HFF-Myc (cell line): ENCODE data around the gene ZNF532.

Source experiments
- DNase-seq: peaks from one replicate; pipeline ENCODE4 v3.0.0-alpha.2; 2011; ENCODE audit warnings: low read depth; ENCODE audit errors: extremely low read depth
- H3K4me3 ChIP-seq: replicated peaks from 2 replicates; pipeline ENCODE4 v1.5.1; 2011; ENCODE audit warnings: low read depth, mild to moderate bottlenecking, control low read depth, low read length
- TF ChIP-seq, protein P1 (sequence below): IDR thresholded peaks from 2 replicates; pipeline ENCODE4 v1.5.1; 2012; ENCODE audit warnings: mild to moderate bottlenecking, low read depth, low read length, control low read depth; ENCODE audit errors: missing control alignments

Gene ZNF532

DNA sequence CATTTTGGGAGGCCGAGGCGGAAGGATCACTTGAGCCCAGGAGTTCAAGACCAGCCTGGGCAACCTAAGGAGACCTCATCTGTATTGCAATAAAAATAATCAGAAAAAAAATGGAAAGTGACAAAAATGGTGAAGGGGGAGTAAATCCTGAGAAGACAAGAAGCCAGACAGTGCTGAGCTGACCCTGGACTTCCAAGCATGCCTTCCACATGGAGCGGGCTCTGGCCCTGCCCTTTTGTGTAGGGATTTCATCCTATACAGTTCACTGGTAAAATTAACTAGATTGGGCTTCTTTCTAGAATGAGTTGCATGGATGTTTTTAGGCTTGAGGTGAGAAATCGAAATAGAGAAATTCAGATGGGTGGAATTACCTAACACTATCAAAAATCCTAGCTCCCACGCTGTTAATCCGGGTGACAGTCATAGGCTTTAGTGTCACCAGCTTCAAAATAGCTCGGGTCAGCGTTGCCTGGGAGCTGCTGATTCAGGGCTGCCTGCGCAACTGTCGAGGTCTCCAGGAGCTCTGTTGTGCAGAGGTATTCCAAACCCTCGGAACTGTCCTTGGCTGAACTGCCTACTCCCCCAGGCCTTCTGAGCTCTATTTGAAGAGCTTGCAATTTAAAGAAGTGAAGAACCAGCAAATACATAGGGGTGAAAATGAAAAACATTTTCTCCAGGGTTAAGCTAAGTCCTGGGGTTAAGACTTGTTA, 21.5 kb upstream of the ZNF532 start:
- DNase-seq, result no peak
- H3K4me3 ChIP-seq, result no peak overlapping the region
- TF ChIP-seq, protein P1, sequence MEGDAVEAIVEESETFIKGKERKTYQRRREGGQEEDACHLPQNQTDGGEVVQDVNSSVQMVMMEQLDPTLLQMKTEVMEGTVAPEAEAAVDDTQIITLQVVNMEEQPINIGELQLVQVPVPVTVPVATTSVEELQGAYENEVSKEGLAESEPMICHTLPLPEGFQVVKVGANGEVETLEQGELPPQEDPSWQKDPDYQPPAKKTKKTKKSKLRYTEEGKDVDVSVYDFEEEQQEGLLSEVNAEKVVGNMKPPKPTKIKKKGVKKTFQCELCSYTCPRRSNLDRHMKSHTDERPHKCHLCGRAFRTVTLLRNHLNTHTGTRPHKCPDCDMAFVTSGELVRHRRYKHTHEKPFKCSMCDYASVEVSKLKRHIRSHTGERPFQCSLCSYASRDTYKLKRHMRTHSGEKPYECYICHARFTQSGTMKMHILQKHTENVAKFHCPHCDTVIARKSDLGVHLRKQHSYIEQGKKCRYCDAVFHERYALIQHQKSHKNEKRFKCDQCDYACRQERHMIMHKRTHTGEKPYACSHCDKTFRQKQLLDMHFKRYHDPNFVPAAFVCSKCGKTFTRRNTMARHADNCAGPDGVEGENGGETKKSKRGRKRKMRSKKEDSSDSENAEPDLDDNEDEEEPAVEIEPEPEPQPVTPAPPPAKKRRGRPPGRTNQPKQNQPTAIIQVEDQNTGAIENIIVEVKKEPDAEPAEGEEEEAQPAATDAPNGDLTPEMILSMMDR, result no peak

DNA sequence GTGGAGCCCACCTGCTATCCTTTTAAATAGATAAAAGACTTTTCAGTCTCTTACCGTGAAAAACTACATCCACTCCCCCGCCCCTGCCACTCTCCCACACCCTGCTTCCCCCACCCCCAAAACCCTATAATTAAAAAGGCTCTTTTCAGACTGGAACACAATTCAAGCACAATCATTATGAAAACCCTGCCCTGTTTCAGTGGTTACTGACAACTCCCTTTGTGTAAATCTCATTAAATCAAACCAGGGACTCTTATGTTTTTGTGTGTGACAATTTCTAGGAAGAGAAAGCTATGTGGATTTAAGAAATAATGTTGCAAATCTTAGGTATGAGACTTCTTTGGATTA, 21.0 kb upstream of the ZNF532 start:
- DNase-seq, result no peak
- TF ChIP-seq, protein P1, result no peak
- no peak overlapping the region for H3K4me3 ChIP-seq

DNA sequence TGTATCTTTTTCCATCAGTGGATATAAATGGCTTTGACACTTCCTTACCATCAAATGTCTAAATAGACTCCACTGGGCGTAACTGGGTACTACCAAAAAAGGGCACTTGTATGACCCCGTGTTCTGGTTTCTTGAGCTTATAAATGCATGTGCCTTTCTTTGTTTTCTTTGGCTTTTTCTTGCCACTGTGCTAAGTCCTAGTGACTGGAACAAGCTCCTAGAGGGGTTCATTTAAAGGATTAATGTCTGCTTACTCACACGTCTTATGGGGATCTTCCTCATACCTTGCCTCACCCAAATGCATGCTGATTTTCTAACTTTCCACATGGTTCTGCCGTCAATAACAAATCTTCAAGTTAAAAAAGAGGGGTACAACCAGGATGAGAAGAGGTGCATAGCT, 19.8 kb upstream of the ZNF532 start:
- TF ChIP-seq, protein P1, result no peak
- DNase-seq, result no peak

GRCh38 chr18:58845928-58846724, 18.6 kb upstream of the ZNF532 start:
- no peak overlapping the region for H3K4me3 ChIP-seq
- TF ChIP-seq, protein P1, result no peak
- no peak for DNase-seq

More for the DNA sequence above, 19.8 kb upstream of the ZNF532 start:
- no peak overlapping the region for H3K4me3 ChIP-seq

DNA sequence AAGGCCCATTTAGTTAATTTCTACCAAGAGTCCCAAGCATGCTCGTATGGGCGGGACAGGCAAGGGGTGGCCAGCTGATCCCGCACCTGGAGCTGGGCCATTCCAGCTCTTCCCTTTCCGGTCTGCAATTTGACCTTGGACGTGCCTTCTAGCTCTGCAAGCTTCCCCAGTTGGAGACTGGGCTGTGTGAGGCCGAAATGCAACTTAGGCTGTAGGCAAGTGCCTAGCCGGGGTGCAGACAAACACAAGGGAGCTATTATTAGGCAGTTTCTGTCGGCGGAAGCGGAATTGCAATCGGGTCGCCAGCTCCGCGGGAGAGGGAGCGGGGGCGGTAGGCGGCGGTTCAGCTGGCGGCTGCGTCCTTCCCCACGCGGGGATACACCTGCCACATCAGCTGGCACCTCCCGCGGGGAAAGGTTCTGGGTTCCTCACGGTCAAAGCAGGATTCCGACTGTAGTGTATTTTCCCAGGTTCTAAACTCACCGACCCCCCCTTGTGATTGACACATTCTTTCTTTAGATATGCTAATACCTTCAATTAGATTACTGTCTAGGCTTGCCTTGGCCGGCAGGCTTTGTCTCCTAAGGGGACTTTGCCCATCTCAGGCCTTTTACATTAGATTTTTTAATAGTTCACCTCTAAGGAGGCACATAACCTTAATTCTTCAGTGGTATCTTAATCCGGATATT, 17.1 kb upstream of the ZNF532 start:
- no peak overlapping the region for H3K4me3 ChIP-seq
- TF ChIP-seq, protein P1, result no peak
- DNase-seq, result no peak

GRCh38 chr18:58848685-58849084, 16.0 kb upstream of the ZNF532 start:
- TF ChIP-seq, protein P1, result no peak
- no peak for DNase-seq

More at GRCh38 chr18:58848685-58849084, 16.0 kb upstream of the ZNF532 start:
- no peak overlapping the region for H3K4me3 ChIP-seq
